WTC11 (cell line): ENCODE data around the gene DNAJC17.

Experiments used
- TF ChIP-seq, protein P1 (sequence below): fragments of 200-600 bp; IDR thresholded peaks from 2 replicates; pipeline ENCODE4 v1.8.0; 2022; ENCODE audit warnings: antibody characterized with exemption
- TF ChIP-seq, protein P2 (sequence below): sonication (generic); formaldehyde crosslinking; IDR thresholded peaks from 2 replicates; pipeline ENCODE4 v1.8.1; 2022; ENCODE audit warnings: mild to moderate bottlenecking, moderate library complexity, missing genetic modification reagents
- TF ChIP-seq, protein P3 (sequence below): sonication (generic); formaldehyde crosslinking; IDR thresholded peaks from 2 replicates; pipeline ENCODE4 v1.8.0; 2022; ENCODE audit warnings: mild to moderate bottlenecking, missing genetic modification reagents
- TF ChIP-seq, protein P4 (sequence below): sonication (generic); formaldehyde crosslinking; IDR thresholded peaks from 2 replicates; pipeline ENCODE4 v1.8.1; 2023; ENCODE audit warnings: mild to moderate bottlenecking, moderate library complexity, missing genetic modification reagents

DNA sequence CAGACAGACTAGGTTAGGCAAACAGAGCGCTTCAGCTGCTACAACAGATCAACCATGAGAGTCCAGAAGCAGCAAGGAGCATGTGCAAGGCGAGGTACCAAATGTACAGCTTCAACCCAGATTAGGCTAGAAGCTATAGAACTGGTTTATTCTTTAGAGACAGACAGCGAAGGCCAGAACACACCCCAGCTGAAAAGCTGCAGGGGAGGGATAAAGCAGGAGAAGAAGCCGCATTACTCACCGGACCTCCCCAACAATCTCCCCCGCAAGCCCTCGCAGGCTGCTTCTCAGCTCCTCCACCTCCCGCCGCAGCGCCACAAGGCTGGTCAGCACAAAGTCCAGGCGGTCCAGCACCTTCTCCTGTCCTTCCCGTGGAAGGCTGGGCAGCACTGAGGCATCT, 55.5 kb downstream of the DNAJC17 start:
- TF ChIP-seq, protein P1, sequence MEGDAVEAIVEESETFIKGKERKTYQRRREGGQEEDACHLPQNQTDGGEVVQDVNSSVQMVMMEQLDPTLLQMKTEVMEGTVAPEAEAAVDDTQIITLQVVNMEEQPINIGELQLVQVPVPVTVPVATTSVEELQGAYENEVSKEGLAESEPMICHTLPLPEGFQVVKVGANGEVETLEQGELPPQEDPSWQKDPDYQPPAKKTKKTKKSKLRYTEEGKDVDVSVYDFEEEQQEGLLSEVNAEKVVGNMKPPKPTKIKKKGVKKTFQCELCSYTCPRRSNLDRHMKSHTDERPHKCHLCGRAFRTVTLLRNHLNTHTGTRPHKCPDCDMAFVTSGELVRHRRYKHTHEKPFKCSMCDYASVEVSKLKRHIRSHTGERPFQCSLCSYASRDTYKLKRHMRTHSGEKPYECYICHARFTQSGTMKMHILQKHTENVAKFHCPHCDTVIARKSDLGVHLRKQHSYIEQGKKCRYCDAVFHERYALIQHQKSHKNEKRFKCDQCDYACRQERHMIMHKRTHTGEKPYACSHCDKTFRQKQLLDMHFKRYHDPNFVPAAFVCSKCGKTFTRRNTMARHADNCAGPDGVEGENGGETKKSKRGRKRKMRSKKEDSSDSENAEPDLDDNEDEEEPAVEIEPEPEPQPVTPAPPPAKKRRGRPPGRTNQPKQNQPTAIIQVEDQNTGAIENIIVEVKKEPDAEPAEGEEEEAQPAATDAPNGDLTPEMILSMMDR = no peak
- TF ChIP-seq, protein P2, sequence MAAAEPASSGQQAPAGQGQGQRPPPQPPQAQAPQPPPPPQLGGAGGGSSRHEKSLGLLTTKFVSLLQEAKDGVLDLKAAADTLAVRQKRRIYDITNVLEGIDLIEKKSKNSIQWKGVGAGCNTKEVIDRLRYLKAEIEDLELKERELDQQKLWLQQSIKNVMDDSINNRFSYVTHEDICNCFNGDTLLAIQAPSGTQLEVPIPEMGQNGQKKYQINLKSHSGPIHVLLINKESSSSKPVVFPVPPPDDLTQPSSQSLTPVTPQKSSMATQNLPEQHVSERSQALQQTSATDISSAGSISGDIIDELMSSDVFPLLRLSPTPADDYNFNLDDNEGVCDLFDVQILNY = no peak
- TF ChIP-seq, protein P3, sequence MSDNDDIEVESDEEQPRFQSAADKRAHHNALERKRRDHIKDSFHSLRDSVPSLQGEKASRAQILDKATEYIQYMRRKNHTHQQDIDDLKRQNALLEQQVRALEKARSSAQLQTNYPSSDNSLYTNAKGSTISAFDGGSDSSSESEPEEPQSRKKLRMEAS (CRISPR knock-in tag) = no peak
- TF ChIP-seq, protein P4, sequence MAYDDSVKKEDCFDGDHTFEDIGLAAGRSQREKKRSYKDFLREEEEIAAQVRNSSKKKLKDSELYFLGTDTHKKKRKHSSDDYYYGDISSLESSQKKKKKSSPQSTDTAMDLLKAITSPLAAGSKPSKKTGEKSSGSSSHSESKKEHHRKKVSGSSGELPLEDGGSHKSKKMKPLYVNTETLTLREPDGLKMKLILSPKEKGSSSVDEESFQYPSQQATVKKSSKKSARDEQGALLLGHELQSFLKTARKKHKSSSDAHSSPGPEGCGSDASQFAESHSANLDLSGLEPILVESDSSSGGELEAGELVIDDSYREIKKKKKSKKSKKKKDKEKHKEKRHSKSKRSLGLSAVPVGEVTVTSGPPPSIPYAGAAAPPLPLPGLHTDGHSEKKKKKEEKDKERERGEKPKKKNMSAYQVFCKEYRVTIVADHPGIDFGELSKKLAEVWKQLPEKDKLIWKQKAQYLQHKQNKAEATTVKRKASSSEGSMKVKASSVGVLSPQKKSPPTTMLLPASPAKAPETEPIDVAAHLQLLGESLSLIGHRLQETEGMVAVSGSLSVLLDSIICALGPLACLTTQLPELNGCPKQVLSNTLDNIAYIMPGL (CRISPR knock-in tag) = no peak
